Muscle layer of colon (tissue), 2 donors: Measurements from ENCODE around the gene FOXA2.

Source experiments
- H3K27ac ChIP-seq: one replicate; pipeline ENCODE4 v1.7.0; 2013; ENCODE audit warnings: low read depth, mild to moderate bottlenecking, low read length, moderate library complexity
- H3K27me3 ChIP-seq, 2 donors: one replicate each; pipeline ENCODE4 v1.7.0; 2013; ENCODE audit warnings: low read length in 2 of 2, mild to moderate bottlenecking in 2 of 2; ENCODE audit not compliant: insufficient read depth in 2 of 2, control insufficient read depth in 1 of 2
- H3K36me3 ChIP-seq: one replicate; pipeline ENCODE4 v1.7.0; 2013; ENCODE audit warnings: mild to moderate bottlenecking, low read length; ENCODE audit not compliant: insufficient read depth
- H3K4me1 ChIP-seq: one replicate; pipeline ENCODE4 v1.7.0; 2013; ENCODE audit warnings: mild to moderate bottlenecking, low read length; ENCODE audit not compliant: insufficient read depth
- H3K4me3 ChIP-seq, 2 donors: one replicate each; pipeline ENCODE4 v1.7.0; 2013; ENCODE audit warnings: low read length in 2 of 2, low read depth in 1 of 2, mild to moderate bottlenecking in 1 of 2, moderate library complexity in 1 of 2
- H3K9ac ChIP-seq: one replicate; pipeline ENCODE4 v1.7.0; 2013; ENCODE audit warnings: low read length
- H3K9me3 ChIP-seq: one replicate; pipeline ENCODE4 v1.7.0; 2013; ENCODE audit warnings: mild to moderate bottlenecking, low read length
- donor health status: abdominal sarcoma.
- donor health status: Adenocarcinoma of cecum.

The FOXA2 gene

GRCh38 chr20:22548040-22548439 lies 36.3 kb downstream of the FOXA2 start:
- no peak overlapping the region for H3K4me3 ChIP-seq
- H3K4me1 ChIP-seq: no peaks in the 10 kb centered on the region
- no peak overlapping the region for H3K9ac ChIP-seq
- H3K36me3 ChIP-seq: no peaks in the 10 kb centered on the region
- H3K9me3 ChIP-seq: no peaks in the 10 kb centered on the region
- peaks cover 0 to 3% of the 10 kb centered on the region in 2 donors for H3K27me3 ChIP-seq
- no peak overlapping the region for H3K27ac ChIP-seq

- no peak overlapping the region for H3K27ac ChIP-seq
- H3K4me1 ChIP-seq: no peaks in the 10 kb centered on the region
- H3K27me3 ChIP-seq: peaks cover 0 to 3% of the 10 kb centered on the region in 2 donors
- no peak overlapping the region for H3K9ac ChIP-seq
- no peak overlapping the region for H3K4me3 ChIP-seq
- no peaks in the 10 kb centered on the region for H3K9me3 ChIP-seq
- H3K36me3 ChIP-seq: no peaks in the 10 kb centered on the region
These were observed 38.0 kb downstream of the FOXA2 start for GRCh38 chr20:22546344-22546743.

- Histone ChIP-seq H3K4me1 (no peaks in the 10 kb centered on the region), H3K27ac (no peak overlapping the region), H3K9me3 (no peaks in the 10 kb centered on the region), H3K27me3 (peaks cover 0 to 3% of the 10 kb centered on the region in 2 donors), H3K36me3 (no peaks in the 10 kb centered on the region), H3K9ac (no peak overlapping the region), H3K4me3 (no peak overlapping the region)
These were observed 39.3 kb downstream of the FOXA2 start for GRCh38 chr20:22545045-22545444.

GRCh38 chr20:22544462-22544861 lies 39.9 kb downstream of the FOXA2 start:
- Histone ChIP-seq H3K4me1 (no peaks in the 10 kb centered on the region), H3K4me3 (no peak overlapping the region), H3K27me3 (peaks cover 0 to 3% of the 10 kb centered on the region in 2 donors), H3K27ac (no peak overlapping the region), H3K9me3 (no peaks in the 10 kb centered on the region), H3K36me3 (no peaks in the 10 kb centered on the region), H3K9ac (no peak overlapping the region)

GRCh38 chr20:22542427-22542826 lies 41.9 kb downstream of the FOXA2 start:
- no peaks in the 10 kb centered on the region for H3K36me3 ChIP-seq
- no peak overlapping the region for H3K27ac ChIP-seq
- H3K4me1 ChIP-seq: no peaks in the 10 kb centered on the region
- H3K4me3 ChIP-seq: no peak overlapping the region
- no peaks in the 10 kb centered on the region for H3K9me3 ChIP-seq
- no peak overlapping the region for H3K9ac ChIP-seq
- H3K27me3 ChIP-seq: peaks cover 0 to 3% of the 10 kb centered on the region in 2 donors

- Histone ChIP-seq H3K4me1 (no peaks in the 10 kb centered on the region), H3K27me3 (peaks cover 0 to 3% of the 10 kb centered on the region in 2 donors), H3K9me3 (no peaks in the 10 kb centered on the region), H3K27ac (no peak overlapping the region), H3K9ac (no peak overlapping the region), H3K36me3 (no peaks in the 10 kb centered on the region), H3K4me3 (no peak overlapping the region)
These were observed 43.5 kb downstream of the FOXA2 start for GRCh38 chr20:22540832-22541231.

GRCh38 chr20:22536956-22537756 lies 47.2 kb downstream of the FOXA2 start:
- no peaks in the 10 kb centered on the region for H3K9me3 ChIP-seq
- no peak overlapping the region for H3K9ac ChIP-seq
- no peaks in the 10 kb centered on the region for H3K4me1 ChIP-seq
- H3K27me3 ChIP-seq: no peaks in the 10 kb centered on the region
- no peak overlapping the region for H3K4me3 ChIP-seq
- H3K27ac ChIP-seq: no peak overlapping the region
- H3K36me3 ChIP-seq: no peaks in the 10 kb centered on the region

- H3K4me3 ChIP-seq: no peak overlapping the region
- no peaks in the 10 kb centered on the region for H3K4me1 ChIP-seq
- no peaks in the 10 kb centered on the region for H3K9me3 ChIP-seq
- no peaks in the 10 kb centered on the region for H3K27me3 ChIP-seq
- no peak overlapping the region for H3K9ac ChIP-seq
- no peak overlapping the region for H3K27ac ChIP-seq
- H3K36me3 ChIP-seq: no peaks in the 10 kb centered on the region
These were observed 48.1 kb downstream of the FOXA2 start for GRCh38 chr20:22536141-22536828.

- Histone ChIP-seq H3K4me3 (no peak overlapping the region), H3K9ac (no peak overlapping the region), H3K27me3 (no peaks in the 10 kb centered on the region), H3K27ac (no peak overlapping the region), H3K4me1 (no peaks in the 10 kb centered on the region), H3K9me3 (no peaks in the 10 kb centered on the region), H3K36me3 (no peaks in the 10 kb centered on the region)
These were observed 48.9 kb downstream of the FOXA2 start for GRCh38 chr20:22535483-22535882.

GRCh38 chr20:22533823-22534751 lies 50.3 kb downstream of the FOXA2 start:
- Histone ChIP-seq H3K9ac (no peak overlapping the region), H3K9me3 (no peaks in the 10 kb centered on the region), H3K27ac (no peak overlapping the region)

GRCh38 chr20:22532598-22532997 lies 51.8 kb downstream of the FOXA2 start:
- H3K9me3 ChIP-seq: no peaks in the 10 kb centered on the region
- no peaks in the 10 kb centered on the region for H3K27me3 ChIP-seq
- H3K27ac ChIP-seq: no peak overlapping the region
- no peaks in the 10 kb centered on the region for H3K4me1 ChIP-seq
- no peak overlapping the region for H3K4me3 ChIP-seq
- H3K36me3 ChIP-seq: no peaks in the 10 kb centered on the region
- H3K9ac ChIP-seq: no peak overlapping the region

More at GRCh38 chr20:22533823-22534751, 50.3 kb downstream of the FOXA2 start:
- Histone ChIP-seq H3K27me3 (no peaks in the 10 kb centered on the region), H3K36me3 (no peaks in the 10 kb centered on the region), H3K4me3 (no peak overlapping the region), H3K4me1 (no peaks in the 10 kb centered on the region)
